Mesothelial cell of epicardium (in vitro differentiated cells): ENCODE data around the gene BTC. TPM values are rescaled to one million over a fixed set of nuclear protein-coding genes. Genes with fewer than 3 reads are reported as not detected.

Experiments used
- DNase-seq, 2 experiments: peaks; one replicate each; pipeline ENCODE4 v3.0.0; 2021; ENCODE audit warnings: low spot score in 2 of 2; ENCODE audit not compliant: unreplicated experiment in 2 of 2
- H3K27ac Mint-ChIP-seq: 2 replicates; pipeline ENCODE4 v1.8.0; 2021; ENCODE audit warnings: mixed read lengths
- H3K27me3 Mint-ChIP-seq: 2 replicates; pipeline ENCODE4 v1.8.0; 2021; ENCODE audit warnings: low read depth, mixed read lengths
- H3K36me3 Mint-ChIP-seq: 2 replicates; pipeline ENCODE4 v1.8.0; 2021; ENCODE audit warnings: mixed read lengths
- H3K4me1 Mint-ChIP-seq: 2 replicates; pipeline ENCODE4 v1.8.0; 2021; ENCODE audit warnings: mixed read lengths
- H3K4me3 Mint-ChIP-seq: 2 replicates; pipeline ENCODE4 v1.8.0; 2021; ENCODE audit warnings: mild to moderate bottlenecking, moderate library complexity, mixed read lengths
- H3K9me3 Mint-ChIP-seq: 2 replicates; pipeline ENCODE4 v1.8.0; 2021; ENCODE audit warnings: mixed read lengths
- CTCF ChIP-seq: fragments of 200-600 bp; sonication (generic); IDR thresholded peaks from one replicate; pipeline ENCODE4 v1.5.0; 2021; ENCODE audit warnings: antibody characterized with exemption; ENCODE audit not compliant: unreplicated experiment
- total RNA-seq: library from RNA; stranded (reverse); gene quantifications from 3 replicates; pipeline ENCODE4 v1.2.1, GENCODE V29; 2021

Gene BTC
- total RNA-seq, 1 donor from 2014 or later, result 1.6 TPM

- no peak for TF ChIP-seq CTCF
- H3K4me1 Mint-ChIP-seq, result no peaks in the 10 kb centered on the region
- no peak overlapping the region for H3K27ac Mint-ChIP-seq
- H3K27me3 Mint-ChIP-seq, result no peaks in the 10 kb centered on the region
- no peak for DNase-seq
- H3K36me3 Mint-ChIP-seq, result no peaks in the 10 kb centered on the region
- no peak overlapping the region for H3K4me3 Mint-ChIP-seq
- H3K9me3 Mint-ChIP-seq, result no peaks in the 10 kb centered on the region
Measured at GRCh38 chr4:74772106-74772505, 22.2 kb downstream of the BTC start.

DNA sequence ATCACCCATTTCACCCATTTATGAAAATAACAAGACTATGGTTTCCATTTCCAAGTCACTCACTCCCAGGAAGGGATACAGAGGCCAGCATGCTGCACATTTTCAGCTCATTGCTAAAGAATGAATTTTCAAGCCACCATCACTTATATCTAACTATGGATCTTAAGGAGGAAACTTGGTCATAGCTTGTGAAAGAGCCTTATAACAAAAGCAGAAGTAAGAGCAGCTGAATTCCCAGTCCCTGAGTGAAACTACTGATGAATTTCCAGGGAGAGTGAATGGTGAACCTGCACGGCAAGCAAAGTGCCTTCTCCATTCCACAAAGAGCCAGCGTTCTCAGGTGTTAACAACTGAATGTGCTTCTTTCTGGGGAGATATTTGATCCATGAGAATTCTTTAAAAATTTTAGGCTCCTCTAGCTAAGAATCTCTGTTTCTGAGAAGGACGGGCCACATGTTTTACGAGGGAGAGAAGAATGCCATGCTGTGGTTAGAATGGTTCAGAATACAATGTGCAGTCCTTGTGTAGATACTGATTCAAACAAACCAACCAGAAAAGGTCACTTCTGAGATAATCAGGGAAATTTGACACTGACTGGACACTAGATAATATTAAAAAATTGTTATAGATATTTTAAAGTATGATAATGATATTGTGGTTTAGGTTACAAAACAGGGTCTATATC, 24.0 kb downstream of the BTC start:
- Mint-ChIP-seq H3K27ac (no peak overlapping the region), H3K27me3 (no peaks in the 10 kb centered on the region), H3K4me3 (no peak overlapping the region), H3K36me3 (no peaks in the 10 kb centered on the region), H3K9me3 (no peaks in the 10 kb centered on the region), H3K4me1 (no peaks in the 10 kb centered on the region)
- DNase-seq, result no peak
- no peak for TF ChIP-seq CTCF

- Mint-ChIP-seq H3K4me1 (no peaks in the 10 kb centered on the region), H3K27me3 (no peaks in the 10 kb centered on the region), H3K4me3 (no peak overlapping the region), H3K36me3 (no peaks in the 10 kb centered on the region), H3K9me3 (peaks cover 8% of the 10 kb centered on the region), H3K27ac (no peak overlapping the region)
- TF ChIP-seq CTCF, result no peak
- no peak for DNase-seq
Measured at GRCh38 chr4:74768857-74769525, 25.3 kb downstream of the BTC start.

DNA sequence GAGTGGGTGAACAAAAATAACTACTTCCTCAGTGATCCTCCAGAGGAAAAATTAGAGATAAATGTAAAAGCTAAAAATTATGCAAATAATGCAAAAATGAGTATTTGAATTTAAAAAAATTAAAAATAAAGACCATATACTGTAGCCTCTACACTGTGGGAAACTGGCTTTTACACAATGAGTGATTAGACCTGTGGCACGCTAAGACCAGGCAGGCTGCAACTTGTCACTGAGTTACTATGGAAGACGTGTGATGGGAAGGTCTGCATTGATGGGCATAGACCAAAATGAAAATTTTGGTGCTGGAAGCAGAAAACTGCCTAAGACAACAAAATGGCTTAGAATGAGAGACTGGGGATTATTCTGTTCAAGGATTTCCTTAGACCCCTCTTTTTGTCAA, 30.2 kb downstream of the BTC start:
- H3K36me3 Mint-ChIP-seq, result no peaks in the 10 kb centered on the region
- H3K27ac Mint-ChIP-seq, result no peak overlapping the region
- H3K27me3 Mint-ChIP-seq, result no peaks in the 10 kb centered on the region
- no peak for TF ChIP-seq CTCF
- DNase-seq, result no peak
- H3K4me1 Mint-ChIP-seq, result no peaks in the 10 kb centered on the region
- H3K9me3 Mint-ChIP-seq, result peaks cover 8% of the 10 kb centered on the region
- no peak overlapping the region for H3K4me3 Mint-ChIP-seq

DNA sequence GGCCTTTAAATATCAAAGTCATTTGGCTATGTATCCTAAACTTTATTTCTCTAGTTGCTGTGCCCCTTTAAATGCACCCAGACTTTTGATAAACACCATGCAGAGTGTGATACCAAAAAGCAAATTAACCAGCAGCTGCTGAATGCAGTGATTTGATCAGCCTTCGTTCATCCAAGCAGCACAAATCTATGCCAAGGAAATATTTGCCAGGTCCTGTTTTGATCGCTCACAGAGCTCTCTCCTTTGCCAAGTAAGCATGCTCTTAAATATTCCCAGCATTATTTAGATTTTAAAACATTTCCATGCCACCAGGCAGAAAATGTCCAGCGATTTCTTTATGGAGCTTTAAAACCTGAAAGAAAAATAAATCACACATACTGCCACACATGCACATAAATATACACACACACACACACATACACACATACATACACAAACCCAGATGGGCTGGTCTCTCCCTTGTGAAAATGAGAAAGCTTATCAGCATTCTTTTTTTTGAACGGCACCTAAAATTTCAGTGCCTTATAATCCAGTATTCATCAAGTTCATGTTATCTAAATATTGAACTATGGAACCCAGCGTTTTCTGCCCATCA, 35.7 kb downstream of the BTC start:
- Mint-ChIP-seq H3K27me3 (no peaks in the 10 kb centered on the region), H3K36me3 (no peaks in the 10 kb centered on the region), H3K4me3 (no peak overlapping the region), H3K27ac (no peak overlapping the region), H3K4me1 (peaks cover 3% of the 10 kb centered on the region), H3K9me3 (no peaks in the 10 kb centered on the region)
- TF ChIP-seq CTCF, result no peak
- no peak for DNase-seq
